IPS DF 4.7 (cell line): Measurements from ENCODE around the gene HTR6.
"Not testable (repeated sequence)": the region's sequence is repeated elsewhere in the genome, so short reads cannot be mapped to it uniquely, and the experiment has no call there.

ENCODE experiments used
- DNase-seq: peaks from one replicate; pipeline ENCODE4 v3.0.0-alpha.2; 2013; ENCODE audit warnings: low spot score; ENCODE audit errors: extremely low read depth

The HTR6 gene

DNA sequence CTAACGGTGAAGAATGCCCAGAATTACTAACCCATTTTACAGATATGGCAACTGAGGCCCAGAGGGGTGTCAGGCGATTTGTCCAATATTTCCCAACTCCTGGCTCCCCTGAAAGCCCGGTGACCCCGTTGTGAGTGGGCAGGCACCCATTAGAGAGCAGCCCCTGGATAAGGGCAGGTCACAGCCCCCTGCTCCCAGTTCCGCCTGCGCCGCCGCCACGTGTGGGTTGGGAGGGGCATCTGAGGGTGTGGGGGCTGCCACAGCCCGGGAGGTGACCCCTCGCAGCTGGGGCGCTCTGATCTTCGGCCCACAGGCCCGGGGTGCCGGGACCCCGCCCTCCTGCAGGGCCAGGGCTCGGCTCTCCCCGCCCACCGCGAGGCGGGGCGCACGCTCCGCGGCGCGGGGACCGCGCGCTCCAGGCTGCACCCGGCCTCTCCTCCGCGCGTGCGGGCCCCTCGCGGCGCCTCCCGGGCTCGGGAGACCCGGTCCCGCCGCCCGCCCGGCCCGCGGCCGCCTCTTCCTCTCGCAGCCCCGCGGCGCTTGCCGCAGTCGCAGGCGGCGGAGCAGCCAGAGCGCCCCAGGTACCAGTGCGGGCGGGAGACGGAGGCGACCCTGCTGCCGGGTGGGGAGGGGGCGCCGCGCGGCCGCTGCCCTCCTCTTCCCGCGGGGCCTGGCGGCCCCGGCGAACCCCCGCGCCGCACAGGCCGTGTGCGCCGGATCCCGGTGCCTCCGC, at the start of gene HTR6:
Gene HTR6 (plus strand): TSS at position 423 of the 733 bp plus-strand sequence. CDS start 879 bp downstream, outside the sequence.
- DNase-seq = no peak

DNA sequence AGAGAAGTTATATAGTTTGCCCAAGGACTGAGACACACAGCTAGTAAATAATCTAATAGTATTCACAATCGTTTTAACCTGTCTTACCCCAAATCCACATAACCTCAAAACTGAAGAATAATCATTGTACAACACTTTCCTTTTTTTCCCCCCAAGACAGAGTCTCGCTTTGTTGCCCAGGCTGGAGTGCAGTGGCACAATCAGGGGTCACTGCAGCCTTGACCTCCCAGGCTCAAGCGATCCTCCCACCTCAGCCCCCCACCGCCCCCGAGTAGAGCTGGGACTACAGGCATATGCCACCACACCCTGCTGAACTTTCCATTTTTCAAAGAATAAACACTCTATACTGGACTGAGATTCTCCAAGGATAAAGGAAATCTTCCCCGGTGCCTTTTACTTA, 49.2 kb upstream of the HTR6 start:
- DNase-seq = no peak

DNA sequence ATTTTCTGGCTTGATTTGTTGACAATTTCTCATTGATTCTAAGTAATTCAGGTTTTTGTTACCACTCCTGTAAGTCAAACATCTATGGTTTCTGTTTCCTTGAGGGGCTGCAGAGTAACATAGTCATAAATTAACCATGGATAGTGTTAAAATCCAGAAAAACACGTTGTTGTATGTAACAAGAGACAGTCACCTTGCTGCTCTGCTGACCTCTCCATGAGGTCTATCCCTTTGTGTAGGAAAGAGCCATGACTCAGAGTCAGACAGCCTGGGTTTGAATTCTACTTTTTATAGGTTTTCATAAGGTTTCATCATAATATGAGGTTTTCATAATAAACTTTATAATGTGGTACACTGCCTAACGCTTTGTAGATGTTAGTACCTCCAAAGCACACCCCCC, 48.2 kb upstream of the HTR6 start:
- DNase-seq = no peak

DNA sequence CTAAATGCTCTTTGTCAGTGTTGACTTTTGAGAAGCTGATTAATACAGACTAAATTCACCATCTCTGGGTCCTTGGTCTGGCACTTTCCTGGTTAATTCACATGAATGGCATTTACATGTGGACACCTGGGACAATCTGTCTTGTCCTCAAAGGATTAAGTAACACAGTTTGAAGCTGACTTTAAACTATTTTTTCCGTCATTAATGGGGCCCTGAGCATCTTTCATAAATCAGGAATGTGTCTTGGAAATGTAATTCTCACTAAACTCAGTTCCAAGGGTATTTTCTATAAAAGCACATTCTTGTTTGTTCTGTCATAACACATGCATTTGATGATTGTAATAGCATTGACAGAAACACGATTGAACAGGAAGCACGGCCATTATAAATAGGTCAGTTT, 47.3 kb upstream of the HTR6 start:
- DNase-seq = no peak

DNA sequence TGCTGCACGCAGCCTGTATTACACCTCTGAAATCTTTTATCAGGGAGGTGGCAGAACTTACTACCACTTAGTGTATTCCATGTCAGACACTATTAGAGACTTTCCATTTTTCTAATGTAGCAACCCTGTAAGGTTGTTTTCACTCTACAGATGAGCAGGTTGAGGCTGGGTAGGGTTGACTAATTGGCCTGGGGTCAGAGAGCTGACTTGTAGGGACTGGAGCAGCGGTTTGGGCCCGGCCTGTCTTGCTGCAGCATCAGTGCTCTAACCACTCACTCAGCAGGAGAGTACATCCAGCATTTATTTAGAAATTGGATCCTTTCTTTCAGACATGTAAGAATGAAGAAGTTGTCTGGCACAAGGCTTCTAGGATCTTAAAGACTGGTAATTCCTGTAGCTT, 46.2 kb upstream of the HTR6 start:
- no peak for DNase-seq

DNA sequence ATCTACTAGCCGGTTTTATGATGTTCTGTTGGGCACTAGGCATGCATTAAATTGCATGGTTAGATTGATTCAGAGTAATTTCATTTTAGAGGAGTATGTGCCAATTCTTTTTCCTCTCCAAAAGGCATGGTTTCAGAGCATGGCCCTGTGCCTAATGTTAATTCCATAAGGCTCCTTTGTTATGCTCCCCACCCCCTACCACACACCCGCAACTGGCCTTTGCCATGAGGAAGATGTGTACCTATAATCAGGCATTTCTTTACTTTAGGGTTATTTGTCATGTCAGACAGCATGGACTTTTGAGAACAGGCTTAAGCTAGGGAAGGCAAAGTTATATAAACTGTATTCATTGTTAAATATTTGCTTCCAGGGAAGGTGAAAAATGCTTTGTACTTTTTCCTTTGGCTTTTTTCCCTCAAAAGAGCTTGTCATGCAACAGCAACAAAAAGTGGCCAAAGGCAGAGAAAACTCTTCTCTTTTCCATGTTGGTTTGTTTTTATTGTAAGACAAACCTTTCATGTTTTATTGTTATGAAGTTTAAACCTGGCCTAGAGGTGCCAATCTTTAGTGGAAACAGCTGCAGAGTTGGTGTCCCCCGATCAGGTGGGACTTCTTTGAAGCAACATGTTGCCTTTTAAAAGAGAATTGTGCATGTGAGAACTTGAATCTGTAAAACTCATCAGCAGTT, 44.8 kb upstream of the HTR6 start:
- no peak for DNase-seq

DNA sequence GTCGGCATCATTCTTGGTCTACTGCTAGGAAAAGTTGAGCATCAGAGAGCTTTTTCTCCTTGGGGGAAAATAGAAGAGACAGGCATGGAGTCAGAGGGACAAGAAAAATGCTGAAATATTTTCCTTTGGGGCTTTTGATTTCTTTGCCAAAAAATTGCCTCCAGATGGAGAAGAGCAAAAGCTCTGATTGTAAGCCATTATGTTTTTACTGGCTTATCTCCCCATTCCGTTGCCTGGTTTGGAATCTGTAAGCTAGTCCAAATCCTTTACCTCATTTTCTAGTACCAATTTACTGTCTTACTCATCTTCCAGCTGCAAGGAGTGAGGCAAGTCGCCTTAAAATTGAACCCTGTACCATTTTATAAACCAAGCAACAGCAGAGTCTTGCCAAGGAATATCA, 43.9 kb upstream of the HTR6 start:
- no peak for DNase-seq

DNA sequence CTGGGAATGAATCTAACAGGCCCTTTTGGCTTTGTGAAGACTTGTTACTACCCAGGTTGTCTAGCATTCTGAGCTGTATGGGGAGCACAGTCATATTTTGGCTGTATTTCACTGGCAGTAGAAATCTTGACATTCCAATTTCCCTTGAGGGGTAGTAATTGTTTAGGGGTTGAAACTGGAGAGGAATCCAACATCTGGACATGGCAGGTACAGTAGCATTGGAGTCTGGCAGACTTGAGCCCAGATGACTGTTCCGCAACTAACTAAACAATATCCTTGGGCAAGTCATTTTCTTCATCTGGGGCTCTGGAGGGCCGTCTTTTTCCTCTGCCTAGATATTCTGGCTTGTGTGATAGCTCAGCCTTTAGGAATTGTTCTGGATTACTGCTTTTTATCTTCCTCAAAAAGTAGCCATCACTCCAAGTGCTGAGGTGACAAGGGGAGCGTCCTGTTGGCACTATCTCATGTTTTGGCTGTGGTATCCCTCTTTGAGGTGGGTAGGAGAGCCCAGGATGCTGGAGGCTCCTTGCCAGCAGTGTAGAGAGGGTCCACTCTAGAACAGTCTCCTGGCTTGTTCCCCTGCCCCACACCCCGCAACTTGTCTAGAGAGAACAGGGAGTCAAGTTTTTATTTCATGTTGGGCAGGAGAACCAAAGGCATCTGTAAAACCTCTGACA, 43.3 kb upstream of the HTR6 start:
- DNase-seq = no peak

GRCh38 chr1:19622204-19622603, 42.5 kb upstream of the HTR6 start:
- no peak for DNase-seq

DNA sequence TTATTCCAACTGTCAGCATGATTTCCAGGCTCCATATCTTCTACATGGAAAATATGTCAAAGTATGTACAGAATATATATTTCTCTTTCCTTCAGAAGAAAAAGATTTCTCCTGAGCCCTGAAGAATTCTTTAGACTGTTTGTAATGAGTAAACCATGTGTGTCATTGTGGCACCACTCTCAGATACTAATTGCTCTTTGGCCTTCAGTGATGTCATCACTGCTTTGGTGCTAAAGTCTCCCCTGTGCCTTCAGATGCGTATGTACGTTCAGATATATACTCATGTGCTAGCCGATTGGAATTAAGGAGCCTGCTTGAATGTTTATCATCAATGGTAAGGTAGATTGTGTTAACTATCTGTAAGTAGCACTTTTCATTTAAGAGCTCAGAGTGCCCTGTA, 41.2 kb upstream of the HTR6 start:
- DNase-seq = no peak

- no peak for DNase-seq
These were observed 39.3 kb upstream of the HTR6 start for GRCh38 chr1:19625291-19625937.

- DNase-seq = no peak
These were observed 35.8 kb upstream of the HTR6 start for GRCh38 chr1:19628879-19629278.

GRCh38 chr1:19629357-19629756, 35.3 kb upstream of the HTR6 start:
- no peak for DNase-seq

- not testable (repeated sequence) for DNase-seq
These were observed 34.5 kb upstream of the HTR6 start for GRCh38 chr1:19630192-19630591.

DNA sequence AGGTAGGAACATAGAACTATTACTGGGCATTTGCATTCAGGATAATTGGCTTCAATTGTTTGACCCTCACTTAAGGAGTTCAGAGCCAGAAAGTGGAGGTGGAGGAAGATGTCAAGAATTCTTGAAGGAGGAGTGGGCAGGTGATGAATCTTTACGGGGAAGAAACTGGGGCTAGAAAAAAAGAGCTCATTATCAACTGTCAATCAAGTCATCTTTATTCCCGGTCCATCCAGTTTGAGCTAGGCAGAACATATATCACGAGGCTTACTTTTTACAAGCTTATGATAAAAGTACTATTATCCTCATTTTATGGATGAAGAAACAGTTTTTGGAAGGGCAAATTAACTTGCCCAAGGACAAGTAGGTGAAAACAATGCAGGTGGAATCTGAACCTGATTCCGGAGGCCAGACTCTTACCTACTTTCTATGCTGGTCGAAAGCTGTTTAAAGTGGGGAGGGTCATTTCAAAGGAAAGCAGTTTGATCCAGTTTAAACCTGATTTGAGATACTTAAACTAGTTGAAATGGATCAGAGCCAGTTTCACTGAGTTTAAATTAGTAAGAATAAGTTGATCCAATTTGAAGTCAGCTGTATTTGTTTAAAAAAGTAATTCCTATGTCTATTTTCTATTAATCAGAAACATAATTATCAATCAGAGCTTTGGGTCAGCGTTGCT, 33.8 kb upstream of the HTR6 start:
- no peak for DNase-seq

- no peak for DNase-seq
These were observed 32.5 kb upstream of the HTR6 start for GRCh38 chr1:19632211-19632610.

DNA sequence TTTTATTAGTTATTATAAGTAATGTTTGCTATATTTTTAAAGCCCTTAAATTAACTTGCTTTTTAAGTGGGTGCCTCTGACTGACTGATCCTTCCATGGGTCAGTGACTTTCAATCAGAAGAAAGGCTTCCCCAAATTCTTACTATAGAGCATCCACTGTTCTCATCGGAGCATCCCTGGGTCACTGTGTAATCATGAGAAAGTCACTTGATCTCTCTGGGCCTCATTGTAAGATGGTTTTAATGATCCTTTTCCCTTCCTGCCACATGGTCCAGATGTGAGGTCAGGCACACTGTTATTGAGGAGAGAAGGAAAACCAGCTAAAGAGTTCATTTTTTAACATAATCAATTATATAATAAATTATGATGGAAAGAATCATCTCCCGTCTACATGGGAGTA, 31.6 kb upstream of the HTR6 start:
- no peak for DNase-seq

- DNase-seq = not testable (repeated sequence)
These were observed 29.6 kb upstream of the HTR6 start for GRCh38 chr1:19635064-19635463.

DNA sequence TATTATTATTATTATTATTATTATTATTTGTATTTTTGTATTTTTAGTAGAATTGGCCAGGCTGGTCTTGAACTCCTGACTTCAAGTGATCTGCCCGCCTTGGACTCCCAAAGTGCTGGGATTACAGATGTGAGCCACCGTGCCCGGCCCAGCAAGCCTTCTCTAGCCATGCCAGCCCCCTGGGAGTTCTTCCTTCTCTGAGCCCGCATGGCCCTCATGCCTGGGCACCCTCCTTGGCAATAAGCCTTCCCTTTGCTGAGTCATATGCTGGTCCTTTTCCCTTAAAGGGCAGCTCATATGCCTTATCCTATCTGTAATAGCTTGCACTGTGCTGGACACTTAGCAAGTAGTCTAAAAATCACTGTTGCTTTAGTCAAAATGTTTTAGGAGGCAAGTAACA, 29.0 kb upstream of the HTR6 start:
- no peak for DNase-seq

DNA sequence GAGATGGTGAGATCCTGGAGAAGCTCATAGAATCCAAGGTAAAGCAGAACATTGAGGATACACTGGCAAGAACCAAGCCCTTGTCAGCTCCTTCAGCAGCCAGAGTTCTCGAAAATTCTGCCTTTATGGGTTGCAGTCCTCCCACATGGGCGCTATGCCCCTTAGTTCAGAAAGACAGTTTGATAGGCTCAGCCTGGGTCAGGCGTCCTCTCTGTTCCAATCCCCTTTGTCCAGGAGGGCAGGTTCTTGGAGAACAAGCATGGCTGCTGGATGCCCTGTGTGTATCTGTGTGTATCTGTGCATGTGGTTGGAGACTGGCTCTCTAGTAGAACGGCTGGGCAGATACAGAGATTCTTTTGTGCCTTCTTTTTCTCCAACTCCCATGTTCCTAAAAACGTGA, 28.6 kb upstream of the HTR6 start:
- DNase-seq = no peak

- not testable (repeated sequence) for DNase-seq
These were observed 27.9 kb upstream of the HTR6 start for GRCh38 chr1:19636749-19637148.
